GM12878 (cell line): ENCODE measurements around the gene AKT3. TPM values are rescaled to one million over a fixed set of nuclear protein-coding genes. Genes with fewer than 3 reads are reported as not detected.

ENCODE experiments used
- BHLHE40 ChIP-seq, 2 experiments: fragments of 450-650 bp in 1 of 2; IDR thresholded peaks; 2 replicates each; pipeline ENCODE4 v1.6.1; 2011 to 2017; ENCODE audit warnings: low read depth in 2 of 2, borderline replicate concordance in 1 of 2, improper control_type of control experiment in 1 of 2, low read length in 1 of 2, mild to moderate bottlenecking in 1 of 2
- CBX3 ChIP-seq: fragments of 200-600 bp; sonication (generic); IDR thresholded peaks from 2 replicates; pipeline ENCODE4 v1.6.1; 2016; ENCODE audit warnings: low read depth, borderline replicate concordance
- CTCF ChIP-seq, 3 experiments: IDR thresholded peaks in 2 of 3; conservative IDR thresholded peaks in 1 of 3; 2 replicates each; pipeline ENCODE4 v1.5.1; 2011; ENCODE audit warnings: low read depth in 3 of 3, low read length in 3 of 3, mild to moderate bottlenecking in 3 of 3, control low read depth in 2 of 3, moderate library complexity in 2 of 3, inconsistent platforms in 1 of 3, mixed read lengths in 1 of 3; ENCODE audit not compliant: control insufficient read depth in 2 of 3, insufficient read depth in 1 of 3; ENCODE audit errors: extremely low read depth in 1 of 3
- EED ChIP-seq: sonication (generic); IDR thresholded peaks from 2 replicates; pipeline ENCODE4 v1.6.1; 2016; ENCODE audit warnings: antibody characterized with exemption, low read depth
- GATAD2B ChIP-seq: fragments of 450-650 bp; conservative IDR thresholded peaks from 2 replicates; pipeline ENCODE4 v1.6.1; 2017; ENCODE audit warnings: low read depth, mild to moderate bottlenecking, moderate library complexity
- HDAC6 ChIP-seq: fragments of 200-600 bp; sonication (generic); IDR thresholded peaks from one replicate; pipeline ENCODE4 v1.8.0; 2017; ENCODE audit warnings: antibody characterized with exemption; ENCODE audit not compliant: unreplicated experiment
- JUNB ChIP-seq: IDR thresholded peaks from 2 replicates; pipeline ENCODE4 v1.6.1; 2016; ENCODE audit warnings: antibody characterized with exemption, mild to moderate bottlenecking
- MEF2B ChIP-seq: fragments of 450-650 bp; IDR thresholded peaks from 2 replicates; pipeline ENCODE4 v1.6.1; 2018; ENCODE audit warnings: mild to moderate bottlenecking, moderate library complexity; ENCODE audit not compliant: partially characterized antibody, poor library complexity, severe bottlenecking
- MTA3 ChIP-seq: IDR thresholded peaks from 2 replicates; pipeline ENCODE4 v1.6.1; 2012; ENCODE audit warnings: low read length, inconsistent platforms, borderline replicate concordance
- NFYB ChIP-seq: IDR thresholded peaks from 2 replicates; pipeline ENCODE4 v1.6.1; 2011; ENCODE audit warnings: low read depth, mild to moderate bottlenecking, low read length, improper control_type of control experiment, moderate library complexity; ENCODE audit not compliant: insufficient read depth
- NR2C1 ChIP-seq: fragments of 450-650 bp; IDR thresholded peaks from 2 replicates; pipeline ENCODE4 v1.6.1; 2017; ENCODE audit warnings: antibody characterized with exemption, mild to moderate bottlenecking, moderate library complexity
- NR2C2 ChIP-seq: IDR thresholded peaks from 2 replicates; pipeline ENCODE4 v1.6.1; 2011; ENCODE audit warnings: borderline replicate concordance, low read depth; ENCODE audit not compliant: control insufficient read depth, insufficient read length
- NR2F1 ChIP-seq: fragments of 450-650 bp; conservative IDR thresholded peaks from 2 replicates; pipeline ENCODE4 v1.6.1; 2017; ENCODE audit warnings: mild to moderate bottlenecking
- PAX5 ChIP-seq: IDR thresholded peaks from 2 replicates; pipeline ENCODE4 v1.6.1; 2011; ENCODE audit warnings: low read depth, low read length, borderline replicate concordance
- SMARCA5 ChIP-seq: fragments of 450-650 bp; IDR thresholded peaks from 2 replicates; pipeline ENCODE4 v1.6.1; 2017; ENCODE audit warnings: mild to moderate bottlenecking
- SRF ChIP-seq, 2 experiments: IDR thresholded peaks; 2 replicates each; pipeline ENCODE4 v1.6.1; 2011; ENCODE audit warnings: low read depth in 2 of 2, low read length in 2 of 2, mild to moderate bottlenecking in 1 of 2, moderate library complexity in 1 of 2
- STAT3 ChIP-seq: IDR thresholded peaks from 2 replicates; pipeline ENCODE4 v1.6.1; 2011; ENCODE audit warnings: low read depth, low read length, improper control_type of control experiment
- TARDBP ChIP-seq: IDR thresholded peaks from 2 replicates; pipeline ENCODE4 v1.6.1; 2016; ENCODE audit warnings: borderline replicate concordance
- TCF12 ChIP-seq: IDR thresholded peaks from 2 replicates; pipeline ENCODE4 v1.6.1; 2011; ENCODE audit warnings: low read depth, mild to moderate bottlenecking, low read length
- YY1 ChIP-seq: IDR thresholded peaks from 2 replicates; pipeline ENCODE4 v1.6.1; 2011; ENCODE audit warnings: low read depth, mild to moderate bottlenecking, low read length
- ZNF217 ChIP-seq: fragments of 450-650 bp; IDR thresholded peaks from 2 replicates; pipeline ENCODE4 v1.6.1; 2017; ENCODE audit warnings: antibody characterized with exemption, mild to moderate bottlenecking
- polyA plus RNA-seq, 11 experiments: library from polyadenylated mRNA; depleted of rRNA in 4 of 11; unstranded in 6 of 11; stranded (reverse) in 5 of 11; fragments of >200 nt; fragmentation: Nextera tagmentation in 4 of 11; fragmentation: Illumina TruSeq in 1 of 11; extraction: Ambion mirVana in 4 of 11; extraction: Trizol in 1 of 11; gene quantifications; 1 replicate in 1 of 11; 2 replicates in 10 of 11; pipeline versions ENCODE4 v1.2.1 to v1.2.3, GENCODE V29; 2011 to 2016; ENCODE audit warnings: inconsistent platforms in 2 of 11, missing spikeins in 2 of 11, low read depth in 1 of 11
- total RNA-seq, 4 experiments: library from RNA; depleted of rRNA in 3 of 4; stranded (reverse); fragments of >200 nt in 3 of 4; fragmentation: Illumina TruSeq in 1 of 4; extraction: Trizol in 1 of 4; gene quantifications; 2 replicates each; pipeline versions ENCODE4 v1.2.1 to v1.2.3, GENCODE V29; 2013 to 2021
- TF ChIP-seq, protein P1 (sequence below): fragments of 450-650 bp; IDR thresholded peaks from 2 replicates; pipeline ENCODE4 v1.6.1; 2018; ENCODE audit warnings: borderline replicate concordance, mild to moderate bottlenecking; ENCODE audit not compliant: partially characterized antibody
- TF ChIP-seq, protein P2 (sequence below): IDR thresholded peaks from 2 replicates; pipeline ENCODE4 v1.6.1; 2012; ENCODE audit warnings: mild to moderate bottlenecking, low read depth, low read length

AKT3 gene
- total and polyA plus RNA-seq, 10 of the 15 experiments (the other 5 are each of a cell fraction or from before 2014, with no cell fraction given) = 0.03 to 0.56 (median 0.19) TPM

- TF ChIP-seq TARDBP (no peak), BHLHE40 (IDR thresholded peaks at IDR 0.05; ENCODE audit: borderline replicate concordance in 1 of 2, low read depth in 2 of 2, low read length in 1 of 2) (0 out of 4 replicates have a peak, but pooled peaks of 1 of the 2 experiments have one; percentile 24), PAX5 (no peak), JUNB (no peak), SRF (IDR thresholded peaks at IDR 0.05; ENCODE audit: low read depth in 2 of 2, low read length in 2 of 2) (no peak), MEF2B (no peak), NR2F1 (no peak), NR2C1 (no peak), NR2C2 (no peak), MTA3 (no peak), EED (no peak; the same call in 1 of the 2 replicates), TCF12 (no peak), ZNF217 (no peak), YY1 (0 out of 2 replicates have a peak, but pooled peaks have one; percentile 14), NFYB (no peak), SMARCA5 (no peak), CTCF (IDR thresholded peaks at IDR 0.05 in 2 of 3, conservative IDR thresholded peaks at IDR 0.05 in 1 of 3; ENCODE audit: control insufficient read depth in 2 of 3, extremely low read depth in 1 of 3, insufficient read depth in 1 of 3, low read depth in 3 of 3, low read length in 3 of 3) (no peak), STAT3 (no peak), CBX3 (no peak), HDAC6 (no peak), GATAD2B (peak; percentile 67; the same call in 1 of the 2 replicates)
- TF ChIP-seq, protein P1, sequence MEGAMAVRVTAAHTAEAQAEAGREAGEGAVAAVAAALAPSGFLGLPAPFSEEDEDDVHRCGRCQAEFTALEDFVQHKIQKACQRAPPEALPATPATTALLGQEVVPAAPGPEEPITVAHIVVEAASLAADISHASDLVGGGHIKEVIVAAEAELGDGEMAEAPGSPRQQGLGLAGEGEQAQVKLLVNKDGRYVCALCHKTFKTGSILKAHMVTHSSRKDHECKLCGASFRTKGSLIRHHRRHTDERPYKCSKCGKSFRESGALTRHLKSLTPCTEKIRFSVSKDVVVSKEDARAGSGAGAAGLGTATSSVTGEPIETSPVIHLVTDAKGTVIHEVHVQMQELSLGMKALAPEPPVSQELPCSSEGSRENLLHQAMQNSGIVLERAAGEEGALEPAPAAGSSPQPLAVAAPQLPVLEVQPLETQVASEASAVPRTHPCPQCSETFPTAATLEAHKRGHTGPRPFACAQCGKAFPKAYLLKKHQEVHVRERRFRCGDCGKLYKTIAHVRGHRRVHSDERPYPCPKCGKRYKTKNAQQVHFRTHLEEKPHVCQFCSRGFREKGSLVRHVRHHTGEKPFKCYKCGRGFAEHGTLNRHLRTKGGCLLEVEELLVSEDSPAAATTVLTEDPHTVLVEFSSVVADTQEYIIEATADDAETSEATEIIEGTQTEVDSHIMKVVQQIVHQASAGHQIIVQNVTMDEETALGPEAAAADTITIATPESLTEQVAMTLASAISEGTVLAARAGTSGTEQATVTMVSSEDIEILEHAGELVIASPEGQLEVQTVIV = no peak
- TF ChIP-seq, protein P2, sequence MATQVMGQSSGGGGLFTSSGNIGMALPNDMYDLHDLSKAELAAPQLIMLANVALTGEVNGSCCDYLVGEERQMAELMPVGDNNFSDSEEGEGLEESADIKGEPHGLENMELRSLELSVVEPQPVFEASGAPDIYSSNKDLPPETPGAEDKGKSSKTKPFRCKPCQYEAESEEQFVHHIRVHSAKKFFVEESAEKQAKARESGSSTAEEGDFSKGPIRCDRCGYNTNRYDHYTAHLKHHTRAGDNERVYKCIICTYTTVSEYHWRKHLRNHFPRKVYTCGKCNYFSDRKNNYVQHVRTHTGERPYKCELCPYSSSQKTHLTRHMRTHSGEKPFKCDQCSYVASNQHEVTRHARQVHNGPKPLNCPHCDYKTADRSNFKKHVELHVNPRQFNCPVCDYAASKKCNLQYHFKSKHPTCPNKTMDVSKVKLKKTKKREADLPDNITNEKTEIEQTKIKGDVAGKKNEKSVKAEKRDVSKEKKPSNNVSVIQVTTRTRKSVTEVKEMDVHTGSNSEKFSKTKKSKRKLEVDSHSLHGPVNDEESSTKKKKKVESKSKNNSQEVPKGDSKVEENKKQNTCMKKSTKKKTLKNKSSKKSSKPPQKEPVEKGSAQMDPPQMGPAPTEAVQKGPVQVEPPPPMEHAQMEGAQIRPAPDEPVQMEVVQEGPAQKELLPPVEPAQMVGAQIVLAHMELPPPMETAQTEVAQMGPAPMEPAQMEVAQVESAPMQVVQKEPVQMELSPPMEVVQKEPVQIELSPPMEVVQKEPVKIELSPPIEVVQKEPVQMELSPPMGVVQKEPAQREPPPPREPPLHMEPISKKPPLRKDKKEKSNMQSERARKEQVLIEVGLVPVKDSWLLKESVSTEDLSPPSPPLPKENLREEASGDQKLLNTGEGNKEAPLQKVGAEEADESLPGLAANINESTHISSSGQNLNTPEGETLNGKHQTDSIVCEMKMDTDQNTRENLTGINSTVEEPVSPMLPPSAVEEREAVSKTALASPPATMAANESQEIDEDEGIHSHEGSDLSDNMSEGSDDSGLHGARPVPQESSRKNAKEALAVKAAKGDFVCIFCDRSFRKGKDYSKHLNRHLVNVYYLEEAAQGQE = no peak
Measured at GRCh38 chr1:243850452-243851256, 611 bp upstream of the AKT3 start (continued).
